Adrenal gland (tissue), 5 donors: ENCODE data around the gene NAALADL2.

Experiments
- CTCF ChIP-seq, 6 experiments: fragments of 450-650 bp in 4 of 6; fragments of 200-600 bp in 2 of 6; sonication (generic) in 1 of 6; IDR thresholded peaks; 1 replicate in 5 of 6; 2 replicates in 1 of 6; pipeline versions ENCODE4 v1.5.1 to v1.8.0; 2016 to 2021; ENCODE audit warnings: antibody characterized with exemption in 6 of 6, mild to moderate bottlenecking in 2 of 6, moderate library complexity in 1 of 6
- POLR2A ChIP-seq, 2 donors: fragments of 450-650 bp; IDR thresholded peaks; one replicate each; pipeline ENCODE4 v1.6.1; 2017; ENCODE audit warnings: antibody characterized with exemption in 2 of 2, mild to moderate bottlenecking in 2 of 2, moderate library complexity in 1 of 2
- donor health status: DM: no; HTN: no; CAD: no.

GRCh38 chr3:175176556-175176955 is 317.4 kb downstream of the NAALADL2 start:
- TF ChIP-seq CTCF (IDR thresholded peaks at IDR 0.05) (no peak), POLR2A (IDR thresholded peaks at IDR 0.05) (no peak)
